Measurements from ENCODE around the gene ADCY1. TPM values are rescaled to one million over a fixed set of nuclear protein-coding genes. Genes with fewer than 3 reads are reported as not detected.

Gene ADCY1
- total and polyA plus RNA-seq, 4 donors: 0.33 to 20.1 (median 4.1) TPM

GRCh38 chr7:45642044-45642443, 67.9 kb downstream of the ADCY1 start:
- 85% methylated on average over 1 of the region's 1 CpG for WGBS
- no peak overlapping the region for H3K4me3 ChIP-seq (ENCODE audit: low read depth in 1 of 3, low read length in 3 of 3)
- no peaks in the 10 kb centered on the region for H3K4me1 ChIP-seq (ENCODE audit: control insufficient read depth in 4 of 4, insufficient read depth in 4 of 4, low read length in 3 of 4)
- no peaks in the 10 kb centered on the region for H3K36me3 ChIP-seq (ENCODE audit: control insufficient read depth in 4 of 4, insufficient read depth in 3 of 4, low read depth in 1 of 4, low read length in 3 of 4)
- peaks cover 0 to 4% (median 0%) of the 10 kb centered on the region in 4 donors for H3K27me3 ChIP-seq (ENCODE audit: control insufficient read depth in 4 of 4, insufficient read depth in 4 of 4, low read length in 3 of 4)
- H3K9me3 ChIP-seq (ENCODE audit: control insufficient read depth in 4 of 4, low read length in 3 of 4): no peaks in the 10 kb centered on the region
- peak; percentile 22 for DNase-seq (ENCODE audit: low spot score)
- no peak for TF ChIP-seq FOXA2 (IDR thresholded peaks at IDR 0.05)
- no peak for TF ChIP-seq NR2F2 (IDR thresholded peaks at IDR 0.05)
- no peak for TF ChIP-seq TAF1 (conservative IDR thresholded peaks at IDR 0.05)
- no peak for TF ChIP-seq ZBTB33 (IDR thresholded peaks at IDR 0.05)
- no peak for TF ChIP-seq GABPA (IDR thresholded peaks at IDR 0.05 in 1 of 2, conservative IDR thresholded peaks at IDR 0.05 in 1 of 2)
- TF ChIP-seq EGR1 (IDR thresholded peaks at IDR 0.05; ENCODE audit: low read depth in 2 of 2): no peak
- TF ChIP-seq, protein P1, sequence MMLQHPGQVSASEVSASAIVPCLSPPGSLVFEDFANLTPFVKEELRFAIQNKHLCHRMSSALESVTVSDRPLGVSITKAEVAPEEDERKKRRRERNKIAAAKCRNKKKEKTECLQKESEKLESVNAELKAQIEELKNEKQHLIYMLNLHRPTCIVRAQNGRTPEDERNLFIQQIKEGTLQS (IDR thresholded peaks at IDR 0.05): no peak
- TF ChIP-seq HNF4A (conservative IDR thresholded peaks at IDR 0.05): no peak
- no peak for TF ChIP-seq REST (IDR thresholded peaks at IDR 0.05)
- TF ChIP-seq, protein P2, sequence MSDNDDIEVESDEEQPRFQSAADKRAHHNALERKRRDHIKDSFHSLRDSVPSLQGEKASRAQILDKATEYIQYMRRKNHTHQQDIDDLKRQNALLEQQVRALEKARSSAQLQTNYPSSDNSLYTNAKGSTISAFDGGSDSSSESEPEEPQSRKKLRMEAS (IDR thresholded peaks at IDR 0.05): no peak
- TF ChIP-seq RXRA (IDR thresholded peaks at IDR 0.05): no peak
- no peak for TF ChIP-seq YY1 (IDR thresholded peaks at IDR 0.05)
- no peak for TF ChIP-seq RAD21 (IDR thresholded peaks at IDR 0.05)
- no peak for TF ChIP-seq CTCF (IDR thresholded peaks at IDR 0.05; ENCODE audit: low read depth, low read length, missing input control)
- TF ChIP-seq SP1 (IDR thresholded peaks at IDR 0.05): no peak
- no peak for TF ChIP-seq JUND (IDR thresholded peaks at IDR 0.05)
- TF ChIP-seq HNF4G (IDR thresholded peaks at IDR 0.05): no peak
- TF ChIP-seq FOXA1 (IDR thresholded peaks at IDR 0.05): no peak
- H3K27ac ChIP-seq (ENCODE audit: low read depth in 1 of 2, low read length in 2 of 2): no peak overlapping the region
- no peak overlapping the region for H3K9ac ChIP-seq (ENCODE audit: low read depth in 1 of 2, low read length in 2 of 2)

Measured in liver (tissue), 9 donors.